B cell (primary cell): ENCODE data around the gene RARS1.

ENCODE experiments used
- EZH2 ChIP-seq: IDR thresholded peaks from 2 replicates; pipeline ENCODE4 v1.6.1; 2012; ENCODE audit warnings: borderline replicate concordance, low read depth, mild to moderate bottlenecking, moderate library complexity, low read length; ENCODE audit not compliant: insufficient read depth, poor library complexity, severe bottlenecking
- TF ChIP-seq, protein P1 (sequence below): fragments of 200-600 bp; IDR thresholded peaks from one replicate; pipeline ENCODE4 v1.8.0; 2022; ENCODE audit warnings: antibody characterized with exemption, mild to moderate bottlenecking

DNA sequence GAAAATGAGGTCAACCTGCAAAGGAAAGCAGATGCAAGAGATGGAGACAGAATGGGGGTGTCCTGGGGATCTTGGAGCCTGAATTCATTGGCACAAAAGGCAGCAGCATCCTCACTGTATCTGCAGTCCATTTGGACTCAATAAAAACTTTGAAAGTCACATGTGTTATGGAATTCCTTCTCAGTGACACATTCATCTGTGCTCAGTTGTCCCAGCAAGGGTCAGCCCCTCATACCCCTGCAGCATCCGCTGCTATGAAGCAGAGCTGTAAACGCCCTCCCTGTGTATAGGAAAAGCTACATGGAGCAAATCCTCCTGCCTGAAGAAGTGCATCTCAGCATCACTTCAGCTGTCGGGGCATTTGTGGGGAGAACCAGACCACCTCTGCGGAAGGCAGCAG, 14.5 kb upstream of the RARS1 start:
- TF ChIP-seq, protein P1, sequence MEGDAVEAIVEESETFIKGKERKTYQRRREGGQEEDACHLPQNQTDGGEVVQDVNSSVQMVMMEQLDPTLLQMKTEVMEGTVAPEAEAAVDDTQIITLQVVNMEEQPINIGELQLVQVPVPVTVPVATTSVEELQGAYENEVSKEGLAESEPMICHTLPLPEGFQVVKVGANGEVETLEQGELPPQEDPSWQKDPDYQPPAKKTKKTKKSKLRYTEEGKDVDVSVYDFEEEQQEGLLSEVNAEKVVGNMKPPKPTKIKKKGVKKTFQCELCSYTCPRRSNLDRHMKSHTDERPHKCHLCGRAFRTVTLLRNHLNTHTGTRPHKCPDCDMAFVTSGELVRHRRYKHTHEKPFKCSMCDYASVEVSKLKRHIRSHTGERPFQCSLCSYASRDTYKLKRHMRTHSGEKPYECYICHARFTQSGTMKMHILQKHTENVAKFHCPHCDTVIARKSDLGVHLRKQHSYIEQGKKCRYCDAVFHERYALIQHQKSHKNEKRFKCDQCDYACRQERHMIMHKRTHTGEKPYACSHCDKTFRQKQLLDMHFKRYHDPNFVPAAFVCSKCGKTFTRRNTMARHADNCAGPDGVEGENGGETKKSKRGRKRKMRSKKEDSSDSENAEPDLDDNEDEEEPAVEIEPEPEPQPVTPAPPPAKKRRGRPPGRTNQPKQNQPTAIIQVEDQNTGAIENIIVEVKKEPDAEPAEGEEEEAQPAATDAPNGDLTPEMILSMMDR, result no peak
- no peak for TF ChIP-seq EZH2
